SU-DHL-6 (cell line): Measurements from ENCODE around the gene SELPLG.

ENCODE experiments used
- H2AFZ ChIP-seq: fragments of 200-600 bp; sonication (generic); 2 replicates; pipeline ENCODE4 v1.6.1; 2014; ENCODE audit warnings: low read depth, mild to moderate bottlenecking, moderate library complexity, mixed read lengths, antibody characterized with exemption, low read length; ENCODE audit not compliant: severe bottlenecking
- H3F3A ChIP-seq: fragments of 200-600 bp; shearing (Covaris generic); 2 replicates; pipeline ENCODE4 v1.6.0; 2016; ENCODE audit warnings: antibody characterized with exemption, mild to moderate bottlenecking; ENCODE audit not compliant: insufficient read depth
- H3K27ac ChIP-seq: fragments of 200-600 bp; sonication (generic); 2 replicates; pipeline ENCODE4 v1.5.1; 2016; ENCODE audit warnings: low read depth, mild to moderate bottlenecking, low read length, moderate library complexity, mixed read lengths
- H3K27me3 ChIP-seq: fragments of 200-600 bp; sonication (generic), shearing (Covaris generic); 2 replicates; pipeline ENCODE4 v1.6.0; 2014; ENCODE audit warnings: mild to moderate bottlenecking, low read length
- H3K36me3 ChIP-seq: fragments of 200-600 bp; sonication (generic); 2 replicates; pipeline ENCODE4 v1.6.1; 2014; ENCODE audit warnings: mild to moderate bottlenecking, low read length, mixed read lengths
- H3K4me2 ChIP-seq: fragments of 300-600, 200-600 bp; shearing (Covaris generic), sonication (generic); 2 replicates; pipeline ENCODE4 v1.6.0; 2014; ENCODE audit warnings: low read length, low read depth, mild to moderate bottlenecking; ENCODE audit not compliant: poor library complexity, severe bottlenecking
- H3K4me3 ChIP-seq: fragments of 200-600 bp; sonication (generic); 2 replicates; pipeline ENCODE4 v1.5.1; 2014; ENCODE audit warnings: antibody characterized with exemption, low read length, mild to moderate bottlenecking, mixed read lengths; ENCODE audit not compliant: insufficient read depth, poor library complexity, severe bottlenecking
- H3K79me2 ChIP-seq: fragments of 200-600 bp; sonication (generic); 2 replicates; pipeline ENCODE4 v1.6.1; 2014; ENCODE audit warnings: mild to moderate bottlenecking, low read length, moderate library complexity; ENCODE audit not compliant: insufficient read depth
- H3K9ac ChIP-seq: fragments of 200-600 bp; sonication (generic); 2 replicates; pipeline ENCODE4 v1.7.0; 2014; ENCODE audit warnings: mild to moderate bottlenecking, low read length
- H3K9me2 ChIP-seq: fragments of 200-600 bp; sonication (generic); replicated peaks from 2 replicates; pipeline ENCODE4 v1.6.1; 2014; ENCODE audit warnings: low read length; ENCODE audit not compliant: insufficient read depth
- H3K9me3 ChIP-seq: fragments of 200-600 bp; sonication (generic); 2 replicates; pipeline ENCODE4 v1.6.1; 2014; ENCODE audit warnings: low read length, mixed read lengths; ENCODE audit not compliant: insufficient read depth
- H4K20me1 ChIP-seq: fragments of 200-600 bp; sonication (generic); 2 replicates; pipeline ENCODE4 v1.6.1; 2014; ENCODE audit warnings: low read depth, mild to moderate bottlenecking, antibody characterized with exemption, low read length, moderate library complexity, mixed read lengths
- EZH2phosphoT487 ChIP-seq: fragments of 200-600 bp; sonication (generic), shearing (Covaris generic); conservative IDR thresholded peaks from 2 replicates; pipeline ENCODE4 v1.6.1; 2018; ENCODE audit warnings: mild to moderate bottlenecking, antibody characterized with exemption, low read length, moderate library complexity, mixed read lengths
- TF ChIP-seq, protein P1 (sequence below): fragments of 200-600 bp; sonication (generic); IDR thresholded peaks from one replicate; pipeline ENCODE4 v1.5.1; 2017; ENCODE audit warnings: antibody characterized with exemption, mild to moderate bottlenecking, low read length, moderate library complexity; ENCODE audit not compliant: insufficient read depth, poor library complexity, severe bottlenecking

Gene SELPLG

DNA sequence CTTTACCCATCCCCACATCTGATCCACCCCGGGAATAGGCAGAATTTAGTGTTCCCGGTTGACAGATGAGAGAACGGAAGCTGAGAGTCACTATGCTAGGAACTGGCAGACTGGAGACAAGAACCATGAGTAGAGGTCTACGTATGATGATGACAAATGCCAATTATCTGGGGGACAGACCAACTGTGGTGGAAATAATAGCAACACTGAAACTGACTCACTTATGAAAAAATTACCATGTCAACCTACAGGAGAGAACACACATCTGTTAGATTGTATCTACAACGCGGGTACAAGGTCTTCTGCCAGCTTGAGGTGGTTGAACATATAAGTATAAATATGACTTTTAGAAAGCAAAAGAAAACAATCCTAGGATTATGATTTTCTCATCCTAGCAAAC, 15.4 kb upstream of the SELPLG start:
- Histone ChIP-seq H3K27me3 (no peaks in the 10 kb centered on the region), H2AFZ (no peak overlapping the region), H3K36me3 (no peaks in the 10 kb centered on the region), H3K27ac (no peak overlapping the region), H3K4me2 (no peak overlapping the region), H3K4me3 (no peak overlapping the region), H3K9me2 (no peaks in the 10 kb centered on the region), H3F3A (no peaks in the 10 kb centered on the region; the same call in 1 of the 2 replicates), H3K79me2 (no peaks in the 10 kb centered on the region), H3K9ac (no peak overlapping the region), H4K20me1 (no peaks in the 10 kb centered on the region), H3K9me3 (no peaks in the 10 kb centered on the region)
- TF ChIP-seq, protein P1, sequence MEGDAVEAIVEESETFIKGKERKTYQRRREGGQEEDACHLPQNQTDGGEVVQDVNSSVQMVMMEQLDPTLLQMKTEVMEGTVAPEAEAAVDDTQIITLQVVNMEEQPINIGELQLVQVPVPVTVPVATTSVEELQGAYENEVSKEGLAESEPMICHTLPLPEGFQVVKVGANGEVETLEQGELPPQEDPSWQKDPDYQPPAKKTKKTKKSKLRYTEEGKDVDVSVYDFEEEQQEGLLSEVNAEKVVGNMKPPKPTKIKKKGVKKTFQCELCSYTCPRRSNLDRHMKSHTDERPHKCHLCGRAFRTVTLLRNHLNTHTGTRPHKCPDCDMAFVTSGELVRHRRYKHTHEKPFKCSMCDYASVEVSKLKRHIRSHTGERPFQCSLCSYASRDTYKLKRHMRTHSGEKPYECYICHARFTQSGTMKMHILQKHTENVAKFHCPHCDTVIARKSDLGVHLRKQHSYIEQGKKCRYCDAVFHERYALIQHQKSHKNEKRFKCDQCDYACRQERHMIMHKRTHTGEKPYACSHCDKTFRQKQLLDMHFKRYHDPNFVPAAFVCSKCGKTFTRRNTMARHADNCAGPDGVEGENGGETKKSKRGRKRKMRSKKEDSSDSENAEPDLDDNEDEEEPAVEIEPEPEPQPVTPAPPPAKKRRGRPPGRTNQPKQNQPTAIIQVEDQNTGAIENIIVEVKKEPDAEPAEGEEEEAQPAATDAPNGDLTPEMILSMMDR: no peak
- no peak for TF ChIP-seq EZH2phosphoT487

GRCh38 chr12:108648371-108648770, 14.7 kb upstream of the SELPLG start:
- Histone ChIP-seq H3K4me2 (no peak overlapping the region), H3K79me2 (no peaks in the 10 kb centered on the region), H3F3A (no peaks in the 10 kb centered on the region; the same call in 1 of the 2 replicates), H3K27ac (no peak overlapping the region), H3K9me2 (no peaks in the 10 kb centered on the region), H4K20me1 (no peaks in the 10 kb centered on the region), H3K27me3 (no peaks in the 10 kb centered on the region), H3K4me3 (no peak overlapping the region), H3K9me3 (no peaks in the 10 kb centered on the region), H2AFZ (no peak overlapping the region), H3K36me3 (no peaks in the 10 kb centered on the region), H3K9ac (no peak overlapping the region)
- TF ChIP-seq, protein P1: no peak
- no peak for TF ChIP-seq EZH2phosphoT487

DNA sequence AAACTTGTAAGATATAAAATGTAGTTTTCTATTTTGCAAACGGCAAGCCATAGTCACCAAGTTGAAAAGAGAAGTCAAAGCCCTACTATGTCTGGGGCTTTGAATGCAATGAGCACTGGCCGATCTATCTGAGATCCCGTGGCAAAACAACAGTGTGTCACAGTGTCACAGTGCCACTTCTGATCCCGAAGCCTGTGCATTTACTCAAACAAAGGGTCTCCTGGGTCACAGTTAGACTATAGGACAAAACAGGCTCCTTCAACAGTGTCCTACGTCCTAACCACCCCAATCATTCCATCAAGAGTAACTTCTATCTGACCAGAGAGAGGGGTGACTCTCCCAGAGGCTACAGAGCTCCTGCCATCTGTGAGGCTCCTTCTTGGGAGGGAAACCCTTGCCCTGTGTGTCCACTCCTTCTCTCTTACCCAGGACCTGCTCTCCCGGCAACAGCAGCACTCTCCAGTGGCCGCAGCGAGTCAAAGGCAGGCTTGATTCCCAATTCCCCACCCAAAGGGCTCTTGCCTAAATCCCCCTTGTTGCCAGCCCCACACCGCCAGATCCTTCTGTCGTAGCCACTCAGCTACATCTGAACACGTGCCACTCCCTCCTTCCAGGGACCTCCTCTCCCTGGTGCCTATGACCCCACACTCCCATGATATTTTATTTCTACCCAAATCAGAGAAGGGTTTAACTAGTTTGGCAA, 14.0 kb upstream of the SELPLG start:
- Histone ChIP-seq H3K9me3 (no peaks in the 10 kb centered on the region), H3K27me3 (no peaks in the 10 kb centered on the region), H3K36me3 (no peaks in the 10 kb centered on the region), H3F3A (no peaks in the 10 kb centered on the region; the same call in 1 of the 2 replicates), H2AFZ (no peak overlapping the region), H3K4me3 (no peak overlapping the region), H3K9ac (no peak overlapping the region), H4K20me1 (no peaks in the 10 kb centered on the region), H3K9me2 (no peaks in the 10 kb centered on the region), H3K79me2 (no peaks in the 10 kb centered on the region), H3K27ac (no peak overlapping the region), H3K4me2 (no peak overlapping the region)
- no peak for TF ChIP-seq EZH2phosphoT487

- Histone ChIP-seq H3K36me3 (no peaks in the 10 kb centered on the region), H4K20me1 (no peaks in the 10 kb centered on the region), H3K4me2 (no peak overlapping the region), H3K4me3 (no peak overlapping the region), H3K9me3 (no peaks in the 10 kb centered on the region), H3F3A (peaks cover 5% of the 10 kb centered on the region; the same call in 1 of the 2 replicates), H3K27ac (no peak overlapping the region), H2AFZ (no peak overlapping the region), H3K9ac (no peak overlapping the region), H3K79me2 (no peaks in the 10 kb centered on the region), H3K9me2 (no peaks in the 10 kb centered on the region), H3K27me3 (no peaks in the 10 kb centered on the region)
- no peak for TF ChIP-seq EZH2phosphoT487
- TF ChIP-seq, protein P1: no peak
These were observed 13.2 kb upstream of the SELPLG start for GRCh38 chr12:108646600-108647579.
